ENCODE results near the gene SULT4A1.

GRCh38 chr22:43867839-43868635 is 5.7 kb upstream of the SULT4A1 start:
- TF ChIP-seq CTCF (IDR thresholded peaks at IDR 0.05) (no peak), POLR2A (IDR thresholded peaks at IDR 0.05; ENCODE audit: low read length) (no peak)

Data from A549 (cell line).